ENCODE measurements around the gene ZDHHC1.

ZDHHC1 gene

DNA sequence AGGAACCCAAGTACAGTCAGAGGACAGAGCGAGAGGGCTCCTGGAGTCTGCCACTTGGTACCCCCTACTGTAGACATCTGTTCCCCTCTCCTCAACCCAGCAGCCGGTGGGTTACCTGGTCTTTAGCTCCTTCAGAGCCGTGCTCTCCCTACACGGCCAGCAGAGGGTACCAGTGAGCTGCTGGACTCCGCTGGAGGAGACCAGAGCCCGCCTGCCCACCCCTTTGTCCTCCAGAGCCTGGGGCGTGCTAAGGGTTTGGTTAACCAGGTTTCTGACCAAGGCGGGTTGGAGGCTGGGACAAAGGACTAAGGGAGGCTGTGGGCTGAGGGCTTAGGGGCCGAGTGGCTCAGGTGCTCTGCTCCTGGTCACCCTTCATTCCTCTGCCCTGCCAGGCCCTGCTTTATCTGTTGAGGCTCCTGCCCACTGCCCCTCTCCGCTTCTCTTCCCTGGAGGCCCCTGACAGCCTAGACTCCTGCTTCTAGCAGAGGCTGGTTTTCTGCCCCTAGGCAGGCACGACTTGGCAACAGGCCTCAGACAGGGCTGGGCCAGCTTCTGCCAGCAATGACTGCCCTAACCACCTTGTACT, 12.0 kb upstream of the ZDHHC1 start:
- no peak overlapping the region for H3K4me3 ChIP-seq (ENCODE audit: low read depth in 1 of 2, low read length in 2 of 2)
- peaks cover 15% of the 10 kb centered on the region for H3K4me1 ChIP-seq (ENCODE audit: insufficient read depth, low read length)
- peaks cover 0 to 12% of the 10 kb centered on the region in 2 donors for H3K27me3 ChIP-seq (ENCODE audit: control insufficient read depth in 1 of 2, insufficient read depth in 2 of 2, low read length in 2 of 2)
- no peaks in the 10 kb centered on the region for H3K36me3 ChIP-seq (ENCODE audit: insufficient read depth, low read length)
- no peak overlapping the region for H3K27ac ChIP-seq (ENCODE audit: low read depth, low read length)
- no peaks in the 10 kb centered on the region for H3K9me3 ChIP-seq (ENCODE audit: low read length)
- H3K9ac ChIP-seq (ENCODE audit: low read length) = no peak overlapping the region

DNA sequence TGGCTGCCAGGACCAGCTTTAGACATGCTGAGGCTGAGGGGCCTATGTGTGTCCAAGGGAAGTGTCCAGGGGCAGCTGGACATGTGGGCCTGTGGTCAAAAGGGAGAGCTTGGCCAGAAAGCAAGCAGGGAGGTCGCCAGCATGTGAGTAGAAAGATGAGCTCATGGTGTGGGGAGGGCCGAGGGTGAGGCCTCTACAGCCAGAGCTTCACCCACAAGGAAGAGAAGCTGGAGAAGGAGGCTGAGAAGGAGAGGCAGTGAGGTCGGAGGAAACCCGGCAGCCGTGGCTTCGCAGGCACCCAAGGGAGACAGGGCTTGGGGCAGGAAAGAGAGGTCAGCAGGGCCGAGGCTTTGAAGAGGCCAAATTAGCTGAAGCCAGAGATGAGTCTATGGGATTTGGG, 10.7 kb upstream of the ZDHHC1 start:
- no peak overlapping the region for H3K27ac ChIP-seq (ENCODE audit: low read depth, low read length)
- H3K4me1 ChIP-seq (ENCODE audit: insufficient read depth, low read length) = peaks cover 15% of the 10 kb centered on the region

GRCh38 chr16:67426022-67426421, 9.7 kb upstream of the ZDHHC1 start:
- Histone ChIP-seq H3K4me3 (ENCODE audit: low read depth in 1 of 2, low read length in 2 of 2) (no peak overlapping the region), H3K27ac (ENCODE audit: low read depth, low read length) (no peak overlapping the region), H3K27me3 (ENCODE audit: control insufficient read depth in 1 of 2, insufficient read depth in 2 of 2, low read length in 2 of 2) (peaks cover 0 to 12% of the 10 kb centered on the region in 2 donors), H3K9ac (ENCODE audit: low read length) (no peak overlapping the region), H3K9me3 (ENCODE audit: low read length) (no peaks in the 10 kb centered on the region), H3K4me1 (ENCODE audit: insufficient read depth, low read length) (peaks cover 9% of the 10 kb centered on the region), H3K36me3 (ENCODE audit: insufficient read depth, low read length) (no peaks in the 10 kb centered on the region)

More for the DNA sequence above, 10.7 kb upstream of the ZDHHC1 start:
- Histone ChIP-seq H3K27me3 (ENCODE audit: control insufficient read depth in 1 of 2, insufficient read depth in 2 of 2, low read length in 2 of 2) (peaks cover 0 to 12% of the 10 kb centered on the region in 2 donors), H3K9me3 (ENCODE audit: low read length) (no peaks in the 10 kb centered on the region), H3K9ac (ENCODE audit: low read length) (no peak overlapping the region), H3K36me3 (ENCODE audit: insufficient read depth, low read length) (no peaks in the 10 kb centered on the region), H3K4me3 (ENCODE audit: low read depth in 1 of 2, low read length in 2 of 2) (no peak overlapping the region)

DNA sequence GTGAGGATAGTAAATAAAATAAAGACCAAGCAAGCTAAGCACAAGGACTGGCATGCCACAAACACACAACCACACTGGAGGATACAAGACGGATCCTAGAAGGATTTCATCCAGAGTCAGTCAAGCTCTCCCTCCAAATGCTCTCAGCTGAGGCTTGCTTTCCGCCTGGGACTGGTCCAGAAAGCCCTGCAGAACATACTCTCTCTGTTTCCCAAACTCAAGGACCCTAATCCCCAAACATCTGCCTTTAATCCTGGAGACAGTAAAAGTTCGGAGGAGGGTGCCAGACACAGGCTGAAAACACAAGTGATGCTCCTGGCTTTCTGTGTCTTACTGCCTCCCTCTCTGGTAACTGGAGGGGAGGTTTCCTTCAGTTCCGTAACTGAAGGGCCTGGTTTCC, 9.3 kb upstream of the ZDHHC1 start:
- no peak overlapping the region for H3K9ac ChIP-seq (ENCODE audit: low read length)
- no peaks in the 10 kb centered on the region for H3K36me3 ChIP-seq (ENCODE audit: insufficient read depth, low read length)
- H3K9me3 ChIP-seq (ENCODE audit: low read length) = no peaks in the 10 kb centered on the region
- H3K4me1 ChIP-seq (ENCODE audit: insufficient read depth, low read length) = peaks cover 9% of the 10 kb centered on the region
- H3K4me3 ChIP-seq (ENCODE audit: low read depth in 1 of 2, low read length in 2 of 2) = no peak overlapping the region
- peaks cover 0 to 12% of the 10 kb centered on the region in 2 donors for H3K27me3 ChIP-seq (ENCODE audit: control insufficient read depth in 1 of 2, insufficient read depth in 2 of 2, low read length in 2 of 2)
- H3K27ac ChIP-seq (ENCODE audit: low read depth, low read length) = no peak overlapping the region

DNA sequence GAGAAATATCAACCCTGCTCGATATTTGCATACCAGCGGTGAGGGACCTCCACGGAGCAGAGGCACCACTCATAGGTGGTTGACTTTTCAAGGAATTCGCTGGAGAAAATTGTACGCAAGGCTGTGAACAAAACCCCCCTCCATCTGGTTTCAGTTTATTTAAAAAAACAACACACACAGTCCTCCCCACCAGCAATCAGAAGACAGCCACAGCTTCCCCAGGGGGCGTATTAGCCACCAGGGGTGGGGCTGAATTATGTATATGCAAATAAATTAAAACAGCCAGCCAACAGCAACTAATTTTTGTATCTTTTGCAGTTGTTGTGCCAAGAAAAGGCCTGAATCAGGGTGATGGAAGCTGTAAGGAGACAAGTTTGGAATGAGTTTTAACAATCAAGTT, 8.8 kb upstream of the ZDHHC1 start:
- Histone ChIP-seq H3K36me3 (ENCODE audit: insufficient read depth, low read length) (no peaks in the 10 kb centered on the region), H3K27ac (ENCODE audit: low read depth, low read length) (no peak overlapping the region), H3K9me3 (ENCODE audit: low read length) (no peaks in the 10 kb centered on the region), H3K4me1 (ENCODE audit: insufficient read depth, low read length) (peaks cover 5% of the 10 kb centered on the region), H3K27me3 (ENCODE audit: control insufficient read depth in 1 of 2, insufficient read depth in 2 of 2, low read length in 2 of 2) (peaks cover 0 to 6% of the 10 kb centered on the region in 2 donors), H3K4me3 (ENCODE audit: low read depth in 1 of 2, low read length in 2 of 2) (no peak overlapping the region), H3K9ac (ENCODE audit: low read length) (no peak overlapping the region)

DNA sequence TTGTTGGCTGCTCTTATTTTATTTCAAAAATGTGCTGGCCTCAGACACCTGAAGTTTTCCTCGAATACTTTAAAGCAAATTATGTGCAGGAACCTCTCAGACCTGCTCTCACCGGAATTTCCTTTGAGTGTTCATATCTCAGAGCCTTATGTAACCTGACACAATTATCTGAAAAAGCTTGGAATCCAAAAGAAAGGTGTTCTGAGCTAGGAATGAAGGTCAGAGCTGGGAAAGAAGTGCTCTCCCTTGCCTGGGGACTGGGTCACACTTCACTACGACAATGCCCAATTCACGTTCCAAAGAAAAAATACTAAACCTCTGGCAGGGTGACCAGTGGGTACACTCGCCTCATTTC, 8.0 kb upstream of the ZDHHC1 start:
- Histone ChIP-seq H3K27ac (ENCODE audit: low read depth, low read length) (no peak overlapping the region), H3K27me3 (ENCODE audit: control insufficient read depth in 1 of 2, insufficient read depth in 2 of 2, low read length in 2 of 2) (peaks cover 0 to 5% of the 10 kb centered on the region in 2 donors), H3K4me3 (ENCODE audit: low read depth in 1 of 2, low read length in 2 of 2) (no peak overlapping the region), H3K4me1 (ENCODE audit: insufficient read depth, low read length) (peaks cover 5% of the 10 kb centered on the region), H3K9ac (ENCODE audit: low read length) (no peak overlapping the region), H3K9me3 (ENCODE audit: low read length) (no peaks in the 10 kb centered on the region), H3K36me3 (ENCODE audit: insufficient read depth, low read length) (no peaks in the 10 kb centered on the region)

GRCh38 chr16:67423611-67424260, 7.5 kb upstream of the ZDHHC1 start:
- no peaks in the 10 kb centered on the region for H3K9me3 ChIP-seq (ENCODE audit: low read length)
- peaks cover 5% of the 10 kb centered on the region for H3K4me1 ChIP-seq (ENCODE audit: insufficient read depth, low read length)
- H3K36me3 ChIP-seq (ENCODE audit: insufficient read depth, low read length) = no peaks in the 10 kb centered on the region
- H3K4me3 ChIP-seq (ENCODE audit: low read depth in 1 of 2, low read length in 2 of 2) = no peak overlapping the region
- H3K9ac ChIP-seq (ENCODE audit: low read length) = no peak overlapping the region
- H3K27me3 ChIP-seq (ENCODE audit: control insufficient read depth in 1 of 2, insufficient read depth in 2 of 2, low read length in 2 of 2) = peaks cover 0 to 5% of the 10 kb centered on the region in 2 donors
- H3K27ac ChIP-seq (ENCODE audit: low read depth, low read length) = no peak overlapping the region

DNA sequence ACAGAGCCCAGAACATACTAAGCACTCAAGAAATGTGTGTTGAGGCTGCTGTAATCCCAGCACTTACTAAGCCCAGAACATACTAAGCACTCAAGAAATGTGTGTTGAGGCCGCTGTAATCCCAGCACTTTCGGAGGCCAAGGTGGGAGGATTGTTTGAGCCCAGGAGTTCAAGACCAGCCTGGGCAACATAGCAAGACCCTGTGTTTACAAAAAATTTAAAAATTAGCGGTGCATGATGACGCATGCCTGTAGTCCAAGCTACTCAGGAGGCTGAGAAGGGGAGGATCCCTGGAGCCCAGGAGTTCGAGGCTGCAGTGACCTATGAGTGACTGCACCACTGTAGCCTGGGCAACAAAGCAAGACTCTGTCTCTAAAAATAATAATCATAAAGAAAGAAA, 6.7 kb upstream of the ZDHHC1 start:
- H3K4me1 ChIP-seq (ENCODE audit: insufficient read depth, low read length) = no peaks in the 10 kb centered on the region
- no peak overlapping the region for H3K4me3 ChIP-seq (ENCODE audit: low read depth in 1 of 2, low read length in 2 of 2)
- peaks cover 0 to 5% of the 10 kb centered on the region in 2 donors for H3K27me3 ChIP-seq (ENCODE audit: control insufficient read depth in 1 of 2, insufficient read depth in 2 of 2, low read length in 2 of 2)
- H3K27ac ChIP-seq (ENCODE audit: low read depth, low read length) = no peak overlapping the region
- no peak overlapping the region for H3K9ac ChIP-seq (ENCODE audit: low read length)
- H3K9me3 ChIP-seq (ENCODE audit: low read length) = no peaks in the 10 kb centered on the region
- H3K36me3 ChIP-seq (ENCODE audit: insufficient read depth, low read length) = no peaks in the 10 kb centered on the region

- Histone ChIP-seq H3K27ac (ENCODE audit: low read depth, low read length) (no peak overlapping the region), H3K36me3 (ENCODE audit: insufficient read depth, low read length) (no peaks in the 10 kb centered on the region), H3K4me3 (ENCODE audit: low read depth in 1 of 2, low read length in 2 of 2) (no peak overlapping the region), H3K9me3 (ENCODE audit: low read length) (no peaks in the 10 kb centered on the region), H3K4me1 (ENCODE audit: insufficient read depth, low read length) (peaks cover 6% of the 10 kb centered on the region), H3K9ac (ENCODE audit: low read length) (no peak overlapping the region), H3K27me3 (ENCODE audit: control insufficient read depth in 1 of 2, insufficient read depth in 2 of 2, low read length in 2 of 2) (peaks cover 0 to 5% of the 10 kb centered on the region in 2 donors)
Observed at GRCh38 chr16:67421030-67421429, 4.8 kb upstream of the ZDHHC1 start.

GRCh38 chr16:67419931-67420330, 3.7 kb upstream of the ZDHHC1 start:
- H3K4me1 ChIP-seq (ENCODE audit: insufficient read depth, low read length) = peaks cover 6% of the 10 kb centered on the region
- no peaks in the 10 kb centered on the region for H3K27me3 ChIP-seq (ENCODE audit: control insufficient read depth in 1 of 2, insufficient read depth in 2 of 2, low read length in 2 of 2)
- no peaks in the 10 kb centered on the region for H3K36me3 ChIP-seq (ENCODE audit: insufficient read depth, low read length)
- H3K9me3 ChIP-seq (ENCODE audit: low read length) = no peaks in the 10 kb centered on the region
- H3K27ac ChIP-seq (ENCODE audit: low read depth, low read length) = no peak overlapping the region
- no peak overlapping the region for H3K4me3 ChIP-seq (ENCODE audit: low read depth in 1 of 2, low read length in 2 of 2)
- no peak overlapping the region for H3K9ac ChIP-seq (ENCODE audit: low read length)

- Histone ChIP-seq H3K9ac (ENCODE audit: low read length) (no peak overlapping the region), H3K27me3 (ENCODE audit: control insufficient read depth in 1 of 2, insufficient read depth in 2 of 2, low read length in 2 of 2) (no peaks in the 10 kb centered on the region), H3K4me3 (ENCODE audit: low read depth in 1 of 2, low read length in 2 of 2) (no peak overlapping the region), H3K4me1 (ENCODE audit: insufficient read depth, low read length) (peaks cover 6% of the 10 kb centered on the region), H3K9me3 (ENCODE audit: low read length) (no peaks in the 10 kb centered on the region), H3K36me3 (ENCODE audit: insufficient read depth, low read length) (no peaks in the 10 kb centered on the region), H3K27ac (ENCODE audit: low read depth, low read length) (no peak overlapping the region)
Observed at GRCh38 chr16:67419502-67419901, 3.2 kb upstream of the ZDHHC1 start.

Measured in muscle layer of colon (tissue), 2 donors.